Osteocyte (in vitro differentiated cells): ENCODE measurements around the gene OXSR1. TPM values are rescaled to one million over a fixed set of nuclear protein-coding genes. Genes with fewer than 3 reads are reported as not detected.
"Not testable (repeated sequence)": the region's sequence is repeated elsewhere in the genome, so short reads cannot be mapped to it uniquely, and the experiment has no call there.

Experiments
- DNase-seq: peaks from one replicate; pipeline ENCODE4 v3.0.0; 2021; ENCODE audit warnings: mixed read lengths; ENCODE audit not compliant: unreplicated experiment; ENCODE audit errors: extremely low spot score
- H3K27ac Mint-ChIP-seq: one replicate; pipeline ENCODE4 v1.8.0; 2021; ENCODE audit warnings: mild to moderate bottlenecking, mixed read lengths; ENCODE audit not compliant: unreplicated experiment
- H3K27me3 Mint-ChIP-seq: one replicate; pipeline ENCODE4 v1.8.0; 2021; ENCODE audit warnings: mixed read lengths; ENCODE audit not compliant: unreplicated experiment
- H3K36me3 Mint-ChIP-seq: one replicate; pipeline ENCODE4 v1.8.0; 2021; ENCODE audit warnings: mixed read lengths; ENCODE audit not compliant: unreplicated experiment
- H3K4me1 Mint-ChIP-seq: one replicate; pipeline ENCODE4 v1.8.0; 2021; ENCODE audit warnings: mixed read lengths; ENCODE audit not compliant: unreplicated experiment
- H3K4me3 Mint-ChIP-seq: one replicate; pipeline ENCODE4 v1.8.0; 2021; ENCODE audit warnings: mild to moderate bottlenecking, moderate library complexity, mixed read lengths; ENCODE audit not compliant: unreplicated experiment
- H3K9me3 Mint-ChIP-seq: one replicate; pipeline ENCODE4 v1.8.0; 2021; ENCODE audit warnings: mixed read lengths; ENCODE audit not compliant: unreplicated experiment
- total RNA-seq: library from RNA; stranded (reverse); gene quantifications from 2 replicates; pipeline ENCODE4 v1.2.1, GENCODE V29; 2021
- TF ChIP-seq, protein P1 (sequence below): fragments of 200-600 bp; sonication (generic); IDR thresholded peaks from 2 replicates; pipeline ENCODE4 v1.5.0; 2021; ENCODE audit warnings: antibody characterized with exemption, mild to moderate bottlenecking, moderate library complexity

OXSR1 gene
- total RNA-seq, 1 donor from 2014 or later: 57.8 TPM

DNA sequence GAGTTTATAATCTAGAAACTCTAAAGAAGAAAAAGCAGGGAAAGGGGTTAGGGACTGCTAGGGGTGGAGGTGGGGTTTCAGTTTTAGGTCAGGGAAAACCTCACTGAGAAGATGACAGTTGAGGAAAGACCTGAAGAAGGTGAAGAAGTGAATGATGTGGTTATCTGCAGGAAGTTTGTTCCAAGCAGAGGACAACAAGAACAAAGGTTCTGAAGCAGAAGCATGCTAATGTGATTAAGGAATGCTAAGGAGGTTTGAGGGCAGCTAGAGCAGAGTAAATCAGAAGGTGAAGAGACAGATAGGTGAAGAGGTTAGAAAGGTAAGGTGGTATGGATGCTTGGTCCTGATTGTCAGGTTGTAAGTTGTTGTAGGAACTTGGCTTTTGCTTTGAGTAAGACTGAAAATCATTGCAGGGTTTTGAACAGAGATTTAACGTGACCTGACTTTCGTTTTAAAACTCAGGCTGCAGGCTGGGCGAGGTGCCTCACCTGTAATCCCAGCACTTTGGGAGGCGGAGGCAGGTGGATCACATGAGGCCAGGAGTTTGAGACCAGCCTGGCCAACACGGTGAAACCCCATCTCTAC, 8.6 kb downstream of the OXSR1 start:
- Mint-ChIP-seq H3K4me3 (no peak overlapping the region), H3K27ac (peak overlapping the region; percentile 80), H3K4me1 (peaks cover 60% of the 10 kb centered on the region), H3K36me3 (no peaks in the 10 kb centered on the region), H3K27me3 (no peaks in the 10 kb centered on the region), H3K9me3 (no peaks in the 10 kb centered on the region)
- TF ChIP-seq, protein P1, sequence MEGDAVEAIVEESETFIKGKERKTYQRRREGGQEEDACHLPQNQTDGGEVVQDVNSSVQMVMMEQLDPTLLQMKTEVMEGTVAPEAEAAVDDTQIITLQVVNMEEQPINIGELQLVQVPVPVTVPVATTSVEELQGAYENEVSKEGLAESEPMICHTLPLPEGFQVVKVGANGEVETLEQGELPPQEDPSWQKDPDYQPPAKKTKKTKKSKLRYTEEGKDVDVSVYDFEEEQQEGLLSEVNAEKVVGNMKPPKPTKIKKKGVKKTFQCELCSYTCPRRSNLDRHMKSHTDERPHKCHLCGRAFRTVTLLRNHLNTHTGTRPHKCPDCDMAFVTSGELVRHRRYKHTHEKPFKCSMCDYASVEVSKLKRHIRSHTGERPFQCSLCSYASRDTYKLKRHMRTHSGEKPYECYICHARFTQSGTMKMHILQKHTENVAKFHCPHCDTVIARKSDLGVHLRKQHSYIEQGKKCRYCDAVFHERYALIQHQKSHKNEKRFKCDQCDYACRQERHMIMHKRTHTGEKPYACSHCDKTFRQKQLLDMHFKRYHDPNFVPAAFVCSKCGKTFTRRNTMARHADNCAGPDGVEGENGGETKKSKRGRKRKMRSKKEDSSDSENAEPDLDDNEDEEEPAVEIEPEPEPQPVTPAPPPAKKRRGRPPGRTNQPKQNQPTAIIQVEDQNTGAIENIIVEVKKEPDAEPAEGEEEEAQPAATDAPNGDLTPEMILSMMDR: no peak
- no peak for DNase-seq

DNA sequence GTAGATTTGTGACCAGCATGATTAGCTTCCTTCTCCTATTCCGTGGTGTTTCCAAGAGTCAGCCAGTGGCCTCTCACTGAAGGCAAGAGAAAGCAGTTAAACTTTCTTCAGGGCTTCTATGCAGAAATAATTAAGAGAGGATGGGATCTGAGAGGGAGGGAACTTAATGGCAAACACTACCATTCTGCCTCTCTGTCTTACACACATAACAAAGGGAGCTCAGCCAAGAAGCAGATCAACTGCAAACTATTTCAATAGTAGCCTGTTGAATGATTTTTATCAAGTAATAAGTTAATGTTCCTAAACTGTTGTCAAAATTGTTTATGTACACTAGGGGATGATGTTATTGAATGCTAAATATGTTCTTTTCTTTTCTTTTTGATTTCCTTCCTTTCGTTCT, 11.8 kb downstream of the OXSR1 start:
- Mint-ChIP-seq H3K36me3 (peaks cover 5% of the 10 kb centered on the region), H3K4me1 (peaks cover 37% of the 10 kb centered on the region), H3K9me3 (no peaks in the 10 kb centered on the region), H3K27ac (peak overlapping the region; percentile 58), H3K4me3 (no peak overlapping the region), H3K27me3 (no peaks in the 10 kb centered on the region)
- TF ChIP-seq, protein P1: no peak
- DNase-seq: no peak

DNA sequence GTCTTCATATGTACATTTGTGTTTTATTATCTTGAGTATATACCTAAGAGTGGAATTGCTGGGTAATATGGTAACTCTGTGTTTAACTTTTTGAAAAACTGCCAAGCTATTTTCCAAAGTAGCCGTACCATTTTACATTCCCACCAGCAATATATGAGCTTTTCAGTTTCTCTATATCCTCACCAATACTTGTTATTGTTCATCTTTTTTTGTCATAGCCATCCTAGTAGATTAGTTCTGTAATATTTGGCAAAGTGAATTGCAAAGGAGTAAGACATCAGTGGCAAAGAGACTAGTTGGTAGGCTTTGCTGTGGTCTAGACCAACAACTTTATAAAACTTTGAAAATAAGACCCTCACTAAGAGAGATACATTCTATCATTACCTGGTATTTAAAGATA, 21.4 kb downstream of the OXSR1 start:
- Mint-ChIP-seq H3K4me3 (no peak overlapping the region), H3K36me3 (peaks cover 28% of the 10 kb centered on the region), H3K4me1 (peaks cover 11% of the 10 kb centered on the region), H3K9me3 (peaks cover 6% of the 10 kb centered on the region), H3K27ac (no peak overlapping the region), H3K27me3 (no peaks in the 10 kb centered on the region)
- DNase-seq: no peak
- TF ChIP-seq, protein P1: no peak

DNA sequence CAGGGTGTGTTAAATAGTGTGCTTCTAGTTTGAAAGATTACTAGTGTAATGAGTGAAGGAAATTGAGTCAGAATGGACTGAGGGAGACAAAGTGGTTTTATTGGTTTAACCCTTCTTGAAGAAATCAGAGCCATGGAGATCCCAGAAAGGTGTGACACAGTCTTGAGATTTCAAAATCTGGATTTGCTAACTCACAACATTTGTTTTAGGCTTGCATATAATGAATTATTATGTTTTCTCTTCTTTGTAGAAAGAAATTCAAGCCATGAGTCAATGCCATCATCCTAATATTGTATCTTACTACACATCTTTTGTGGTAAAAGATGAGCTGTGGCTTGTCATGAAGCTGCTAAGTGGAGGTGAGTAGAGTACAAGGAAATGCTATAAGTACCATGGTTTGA, 25.1 kb downstream of the OXSR1 start:
- no peaks in the 10 kb centered on the region for H3K4me1 Mint-ChIP-seq
- no peaks in the 10 kb centered on the region for H3K27me3 Mint-ChIP-seq
- TF ChIP-seq, protein P1: no peak
- no peak overlapping the region for H3K4me3 Mint-ChIP-seq
- H3K36me3 Mint-ChIP-seq: peaks cover 37% of the 10 kb centered on the region
- peak overlapping the region; percentile 23 for H3K27ac Mint-ChIP-seq
- no peak for DNase-seq
- peaks cover 6% of the 10 kb centered on the region for H3K9me3 Mint-ChIP-seq

DNA sequence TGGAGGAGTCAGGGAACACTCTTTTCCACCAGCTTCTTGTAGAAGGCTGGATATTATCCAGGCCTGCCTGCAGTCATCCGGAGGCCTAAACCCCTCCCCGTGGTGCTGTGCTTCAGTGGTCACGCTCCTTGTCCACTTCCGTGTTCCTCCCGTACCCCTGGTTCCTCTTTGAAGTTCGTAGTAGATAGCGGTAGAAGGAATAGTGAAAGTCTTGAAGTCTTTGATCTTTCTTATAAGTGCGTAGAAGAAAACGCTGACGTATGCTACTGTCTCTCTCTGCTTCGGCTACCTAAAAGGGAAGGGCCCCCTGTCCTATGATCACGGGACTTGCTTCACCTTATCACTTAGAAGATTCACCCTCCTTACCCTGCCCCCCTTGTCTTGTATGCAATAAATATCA, 37.6 kb downstream of the OXSR1 start:
- H3K4me3 Mint-ChIP-seq, DNase-seq, H3K9me3 Mint-ChIP-seq, H3K27me3 Mint-ChIP-seq: not testable (repeated sequence)
- Mint-ChIP-seq H3K27ac (peak overlapping the region; percentile 31), H3K4me1 (peaks cover 12% of the 10 kb centered on the region), H3K36me3 (peaks cover 39% of the 10 kb centered on the region)

DNA sequence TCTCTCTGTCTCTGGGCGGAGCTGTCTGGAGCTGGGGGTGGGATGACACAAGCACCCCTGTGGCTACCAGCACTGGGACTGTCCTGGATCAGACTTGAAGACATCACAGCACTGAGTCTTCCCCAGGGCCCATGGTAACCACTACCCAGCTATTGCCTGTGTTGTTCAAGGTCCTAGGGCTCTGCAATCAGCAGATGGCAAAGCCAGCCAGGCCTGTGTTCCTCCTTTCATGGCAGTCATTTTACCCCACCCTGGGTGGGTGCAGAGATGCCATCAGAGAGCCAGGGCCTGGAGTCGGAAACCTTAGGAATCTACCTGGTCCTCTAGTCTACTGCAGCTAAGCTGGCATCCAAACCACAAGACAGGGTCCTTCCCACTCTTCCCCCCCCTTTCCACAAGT, 38.4 kb downstream of the OXSR1 start:
- Mint-ChIP-seq H3K36me3 (peaks cover 37% of the 10 kb centered on the region), H3K27ac (no peak overlapping the region), H3K9me3 (no peaks in the 10 kb centered on the region), H3K4me3 (no peak overlapping the region), H3K4me1 (peaks cover 12% of the 10 kb centered on the region), H3K27me3 (no peaks in the 10 kb centered on the region)
- TF ChIP-seq, protein P1: no peak
- DNase-seq: no peak
